GM19035 (cell line): ENCODE measurements around the gene GMEB2.

Experiments used
- ATAC-seq: cut with Tn5 transposase; IDR thresholded peaks from one replicate; pipeline ENCODE4 v1.9.1; 2021; ENCODE audit not compliant: unreplicated experiment

Gene GMEB2

GRCh38 chr20:63547725-63548480, 79.0 kb downstream of the GMEB2 start, which contains the start of gene SRMS:
TSS of gene SRMS (minus strand) at chr20:63547749. CDS start at chr20:63547463, 286 bp downstream.
- no peak for ATAC-seq

GRCh38 chr20:63546956-63547724, 79.8 kb downstream of the GMEB2 start:
- no peak for ATAC-seq

DNA sequence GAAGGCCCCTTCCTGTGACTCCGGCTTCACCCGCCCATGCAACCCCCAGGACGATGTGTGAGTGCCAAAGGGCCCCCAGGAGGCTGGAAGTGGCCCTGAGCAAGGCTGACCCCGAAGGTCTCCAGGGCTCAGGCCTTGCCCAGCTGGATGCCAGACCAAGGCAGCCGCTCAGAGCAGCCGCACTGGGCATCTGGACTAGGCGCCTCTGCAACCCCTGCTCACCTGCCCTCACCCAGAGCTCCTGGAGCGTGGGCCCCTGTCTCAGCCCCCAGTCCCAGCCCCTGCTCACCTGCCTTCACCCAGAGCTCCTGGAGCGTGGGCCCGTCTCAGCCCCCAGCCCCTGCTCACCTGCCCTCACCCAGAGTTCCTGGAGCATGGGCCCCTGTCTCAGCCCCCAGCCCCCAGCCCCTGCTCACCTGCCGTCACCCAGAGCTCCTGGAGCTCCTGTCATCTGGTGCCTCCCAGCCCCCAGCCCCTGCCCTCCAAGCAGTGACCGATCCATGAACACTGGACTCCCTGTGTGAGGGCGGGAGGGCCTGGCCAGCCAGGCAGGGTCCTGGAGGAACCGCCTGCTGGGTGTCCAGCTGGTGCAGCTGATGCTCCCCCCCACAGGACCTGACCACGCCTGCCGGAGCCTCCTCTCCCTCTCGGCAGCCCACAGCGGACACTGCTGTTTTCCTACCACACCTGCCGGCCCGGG, 80.5 kb downstream of the GMEB2 start:
- no peak for ATAC-seq

DNA sequence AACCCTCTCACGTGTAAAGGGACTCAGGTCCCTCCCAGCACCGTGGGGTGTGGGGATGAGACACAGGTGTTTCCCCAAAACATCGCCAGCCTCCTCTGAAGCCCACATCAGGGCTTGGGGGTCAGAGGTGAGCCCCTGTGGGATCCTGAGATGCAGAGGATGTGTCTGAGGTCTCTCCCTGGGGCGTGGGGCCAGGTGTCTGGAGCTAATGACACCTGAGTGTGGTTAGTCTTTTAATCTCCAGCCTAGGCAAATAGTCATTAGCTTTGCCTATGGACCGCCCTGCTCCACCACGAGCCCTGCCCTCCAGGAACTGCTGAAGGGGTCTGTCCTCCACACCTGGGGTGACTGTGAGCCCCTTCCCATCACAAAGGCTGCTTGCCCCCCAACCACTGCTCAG, 81.1 kb downstream of the GMEB2 start:
- no peak for ATAC-seq

DNA sequence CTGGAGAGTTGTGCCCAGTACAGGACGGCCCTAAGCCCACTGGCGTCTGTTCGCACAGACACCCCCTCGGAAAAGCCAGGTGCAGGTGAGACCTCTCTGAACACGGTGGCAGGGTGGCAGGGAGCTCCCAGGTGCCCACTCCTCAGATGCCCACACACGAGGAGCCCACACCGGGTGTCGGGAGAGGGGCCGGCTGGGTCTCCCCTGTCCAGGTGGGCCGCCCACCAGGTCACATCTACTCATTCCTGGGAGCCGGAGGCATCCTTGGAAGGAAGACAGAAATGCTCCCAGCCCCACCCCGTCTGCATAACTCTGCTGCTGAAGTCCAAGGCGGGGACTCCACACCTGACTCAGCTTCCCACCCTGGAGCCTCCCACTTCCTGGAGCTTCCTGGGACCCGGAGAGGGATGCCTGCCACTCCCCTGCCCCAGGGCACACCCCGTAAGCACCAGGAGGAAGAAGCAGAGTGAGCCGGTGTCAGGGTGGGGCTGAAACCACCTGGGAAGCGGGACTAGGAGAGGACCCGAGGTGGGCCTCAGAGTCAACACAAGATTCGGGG, 81.9 kb downstream of the GMEB2 start:
- ATAC-seq: no peak

DNA sequence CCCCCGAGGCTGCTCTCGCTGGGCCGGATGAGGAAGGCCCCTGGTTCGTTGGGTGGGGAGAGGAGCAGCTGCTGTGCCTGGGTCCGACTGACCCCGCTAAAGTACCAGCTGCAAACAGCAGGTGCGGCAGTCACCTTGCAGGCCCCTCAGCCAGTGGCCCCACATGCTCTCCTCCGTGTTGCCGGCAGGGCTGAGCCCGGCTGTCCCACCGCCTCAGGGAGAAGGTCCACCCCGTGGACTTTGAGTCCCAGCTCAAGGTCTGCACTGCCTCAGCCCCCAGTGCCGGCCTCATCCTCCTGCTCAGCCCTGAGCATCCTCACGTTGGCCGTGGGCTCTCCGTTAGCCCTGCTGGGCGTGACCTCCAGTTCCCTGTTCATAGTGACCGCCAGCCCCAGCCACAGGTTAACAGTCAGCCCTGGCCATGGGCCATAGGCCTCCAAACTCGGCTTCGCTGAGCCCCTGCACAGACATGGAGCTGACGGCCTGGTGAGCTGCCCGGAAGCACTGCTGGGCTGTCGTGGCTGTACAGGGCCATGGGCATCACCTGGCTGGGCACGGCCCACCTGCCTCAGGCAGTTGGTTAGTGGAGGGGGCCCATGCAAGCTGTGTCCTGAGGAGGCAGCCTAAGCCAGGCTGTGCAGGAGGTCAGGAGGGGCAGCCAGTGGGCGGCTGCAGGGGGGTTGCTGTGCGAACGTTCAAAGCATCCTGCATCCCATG, 82.5 kb downstream of the GMEB2 start:
- ATAC-seq: no peak

- no peak for ATAC-seq
Measured at GRCh38 chr20:63543733-63544132, 83.2 kb downstream of the GMEB2 start.

DNA sequence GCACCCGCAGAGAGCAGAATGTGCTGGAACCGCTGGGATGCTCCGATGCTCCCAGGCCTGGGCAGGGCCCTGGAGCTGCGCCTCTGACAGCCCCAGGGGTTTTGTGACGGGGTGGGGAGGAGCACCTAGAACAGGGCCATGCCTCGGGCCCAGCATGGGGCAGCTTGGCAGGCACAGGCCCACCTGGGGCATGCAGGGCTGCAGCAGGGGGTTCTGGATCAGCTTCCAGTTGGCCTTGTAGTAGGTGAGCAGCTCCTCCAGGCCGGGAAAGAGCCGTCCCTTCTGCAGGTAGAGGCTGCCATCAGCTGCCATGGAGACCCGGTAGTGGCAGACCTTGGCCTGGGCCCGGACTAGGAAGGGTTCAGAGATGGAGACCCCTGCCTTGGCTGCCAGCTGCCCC, 83.8 kb downstream of the GMEB2 start:
- no peak for ATAC-seq

DNA sequence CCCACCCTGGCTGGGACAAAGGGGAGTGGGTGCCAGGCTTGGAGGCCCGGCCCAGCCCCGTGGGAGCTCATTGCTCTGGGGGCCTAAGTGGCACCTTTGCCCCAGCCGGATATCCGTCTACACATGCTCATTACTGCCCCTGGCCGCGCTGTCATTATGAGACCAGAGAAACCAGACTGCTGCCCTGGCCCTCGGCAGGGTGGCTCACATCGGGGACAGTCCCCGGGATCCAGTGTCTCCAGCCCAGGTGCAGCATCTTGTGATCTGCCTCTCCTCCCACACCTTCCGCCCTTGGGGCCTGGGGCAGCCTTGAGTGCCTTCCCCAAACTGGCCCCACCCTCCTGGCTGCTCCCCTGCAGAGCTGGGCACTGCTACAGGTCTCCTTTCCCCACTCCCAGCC, 84.2 kb downstream of the GMEB2 start:
- ATAC-seq: no peak

DNA sequence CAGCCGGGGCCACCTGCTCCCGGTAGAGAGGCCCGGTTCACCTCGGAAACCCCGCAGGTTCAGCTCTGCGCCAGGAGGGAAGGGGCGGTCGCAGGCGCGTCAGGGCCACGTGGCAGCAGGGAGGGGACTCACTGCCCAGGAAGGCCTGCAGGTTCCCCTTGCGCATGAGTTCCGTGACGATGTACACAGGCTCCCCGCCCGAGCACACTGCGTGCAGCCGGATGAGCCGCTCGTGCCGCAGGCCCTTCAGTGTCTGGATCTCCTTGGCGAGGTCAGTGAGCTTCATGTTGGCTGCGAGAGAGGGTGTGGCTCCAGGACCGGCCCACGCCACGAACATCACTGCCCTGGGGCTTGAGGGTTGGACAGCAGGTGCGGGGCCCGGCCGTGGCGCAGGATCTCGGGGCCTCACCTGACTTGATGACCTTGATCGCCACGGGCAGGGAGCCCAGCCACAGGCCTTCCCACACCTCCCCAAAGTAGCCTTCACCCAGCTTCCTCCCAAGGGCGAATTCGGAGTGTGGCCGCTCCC, 84.8 kb downstream of the GMEB2 start:
- ATAC-seq: no peak

DNA sequence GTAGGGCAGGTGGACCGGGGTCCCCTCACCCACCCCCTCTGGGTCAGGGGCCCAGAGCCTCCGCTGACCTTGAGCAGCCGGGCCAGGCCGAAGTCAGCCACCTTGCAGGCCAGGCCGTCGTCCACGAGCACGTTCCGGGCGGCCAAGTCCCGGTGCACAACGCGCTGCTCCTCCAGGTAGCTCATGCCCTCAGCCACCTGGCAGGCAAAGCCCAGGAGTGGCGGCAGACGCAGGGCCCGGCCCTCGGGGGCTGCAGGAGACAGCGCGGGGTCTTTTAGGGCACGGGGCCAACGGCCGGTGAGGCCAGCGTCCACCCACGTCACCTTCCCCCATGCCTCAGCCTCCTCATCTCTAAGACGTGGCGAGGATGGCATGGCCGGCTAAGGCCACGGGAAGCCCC, 85.5 kb downstream of the GMEB2 start:
- no peak for ATAC-seq

GRCh38 chr20:63540417-63541186, 86.3 kb downstream of the GMEB2 start:
- ATAC-seq: no peak

DNA sequence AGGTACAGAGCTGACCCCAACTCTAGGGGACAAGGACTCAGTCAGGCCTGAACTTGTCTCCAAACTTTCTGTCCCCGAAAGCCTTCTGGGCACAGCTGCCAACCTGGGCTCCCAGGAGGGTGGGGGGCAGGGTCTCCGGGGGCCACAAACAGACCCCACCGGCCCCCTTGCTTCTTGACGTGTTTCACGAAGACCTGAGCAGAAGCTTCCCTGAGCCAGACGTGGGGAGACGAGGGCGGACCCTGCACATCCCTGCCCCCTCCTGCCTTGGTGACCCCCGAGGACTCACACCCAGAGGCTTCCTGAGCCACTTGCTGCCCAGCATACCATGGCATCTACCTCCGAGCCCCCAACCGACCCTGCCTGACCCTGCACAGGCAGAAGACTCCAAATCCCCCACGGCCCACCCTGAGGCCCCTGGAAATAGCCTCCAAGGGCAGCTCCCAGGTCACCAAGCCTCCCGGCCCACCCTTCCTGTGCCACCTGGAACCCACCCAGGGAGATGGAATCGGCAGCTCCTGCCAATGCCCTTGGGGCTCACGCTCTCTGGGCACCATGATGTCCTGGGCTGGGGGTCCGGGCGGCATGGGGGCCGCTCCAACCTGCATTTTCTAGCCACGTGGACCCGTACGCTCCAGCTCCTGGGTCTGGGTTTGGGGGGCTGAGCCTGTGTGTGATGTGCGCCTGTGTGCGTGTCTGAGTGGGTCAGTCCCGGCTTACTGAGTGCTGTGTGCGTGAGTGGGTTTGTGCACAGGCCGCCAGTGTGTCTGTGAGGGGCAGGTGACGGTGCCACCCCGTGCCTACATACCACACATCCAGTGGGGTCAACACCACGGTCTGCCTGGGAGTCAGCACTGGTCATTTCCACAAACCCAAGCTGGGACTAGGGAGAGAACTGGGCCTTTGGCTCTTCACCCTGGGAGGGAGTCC, 87.2 kb downstream of the GMEB2 start:
- no peak for ATAC-seq

DNA sequence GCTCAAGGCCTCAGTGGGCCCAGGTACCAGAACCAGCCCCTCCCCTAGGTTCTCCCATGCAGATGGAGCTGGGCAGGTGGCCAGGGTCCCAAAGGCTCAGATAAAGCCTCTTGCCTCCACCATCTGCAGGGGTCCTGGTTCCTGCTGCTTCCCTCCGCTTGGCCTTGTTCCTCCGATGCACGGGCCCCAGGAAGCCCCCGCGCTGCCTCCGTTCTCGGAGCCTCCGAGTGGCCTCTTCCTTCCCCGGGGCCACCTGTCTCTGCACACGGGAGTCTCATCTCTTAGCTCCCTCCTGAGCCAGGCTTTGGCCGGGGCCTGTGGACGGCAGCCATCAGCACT, 87.8 kb downstream of the GMEB2 start:
- ATAC-seq: no peak

DNA sequence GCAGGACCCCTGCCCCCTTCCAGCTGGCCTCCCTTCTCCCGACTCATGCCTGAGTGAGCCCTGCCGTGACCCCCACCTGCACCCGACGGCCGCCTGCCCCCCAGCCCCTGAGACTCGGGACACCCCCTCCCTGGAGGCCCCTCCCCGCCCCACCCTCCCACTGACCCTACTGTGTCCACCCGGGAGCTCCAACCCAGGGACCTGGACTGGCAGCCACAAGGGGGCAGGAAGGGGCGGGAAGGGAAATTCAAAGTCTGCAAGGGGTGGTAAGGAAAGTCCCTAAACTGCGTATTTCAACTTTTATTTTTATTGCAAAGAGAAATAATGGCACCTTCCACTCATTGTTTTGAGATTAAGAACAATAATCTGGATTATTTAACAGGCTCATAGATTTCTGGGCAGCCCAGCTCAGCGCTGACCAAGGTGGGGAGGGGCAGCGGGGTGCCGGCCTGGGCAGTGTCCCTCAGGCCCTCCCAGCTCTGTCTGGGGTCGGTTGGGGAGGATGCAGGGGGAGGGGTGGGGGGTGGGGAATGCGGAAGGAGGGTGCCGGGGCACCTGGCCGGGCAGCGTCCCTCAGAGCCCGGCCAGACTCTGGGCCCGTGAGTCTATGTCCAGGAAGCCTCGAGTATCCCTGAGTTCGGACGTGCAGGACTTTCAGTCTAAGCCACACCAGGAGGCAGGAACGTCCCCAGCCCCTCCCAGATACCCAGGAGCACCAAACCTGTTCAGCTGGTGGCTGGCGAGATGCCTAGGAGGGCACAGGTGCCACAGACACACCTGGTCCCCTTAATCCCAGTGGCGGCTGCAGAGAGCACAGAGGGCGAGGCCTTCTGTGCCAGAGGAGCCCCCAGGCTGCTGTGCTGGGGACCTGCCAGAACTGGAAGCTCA, 88.5 kb downstream of the GMEB2 start:
- no peak for ATAC-seq
